ENCODE results near the gene LPIN1.

The LPIN1 gene

GRCh38 chr2:11748018-11748860, 1.8 kb downstream of the LPIN1 start:
- no peak for TF ChIP-seq EZH2phosphoT487 (IDR thresholded peaks at IDR 0.05; ENCODE audit: low read depth)
- TF ChIP-seq, protein P1, sequence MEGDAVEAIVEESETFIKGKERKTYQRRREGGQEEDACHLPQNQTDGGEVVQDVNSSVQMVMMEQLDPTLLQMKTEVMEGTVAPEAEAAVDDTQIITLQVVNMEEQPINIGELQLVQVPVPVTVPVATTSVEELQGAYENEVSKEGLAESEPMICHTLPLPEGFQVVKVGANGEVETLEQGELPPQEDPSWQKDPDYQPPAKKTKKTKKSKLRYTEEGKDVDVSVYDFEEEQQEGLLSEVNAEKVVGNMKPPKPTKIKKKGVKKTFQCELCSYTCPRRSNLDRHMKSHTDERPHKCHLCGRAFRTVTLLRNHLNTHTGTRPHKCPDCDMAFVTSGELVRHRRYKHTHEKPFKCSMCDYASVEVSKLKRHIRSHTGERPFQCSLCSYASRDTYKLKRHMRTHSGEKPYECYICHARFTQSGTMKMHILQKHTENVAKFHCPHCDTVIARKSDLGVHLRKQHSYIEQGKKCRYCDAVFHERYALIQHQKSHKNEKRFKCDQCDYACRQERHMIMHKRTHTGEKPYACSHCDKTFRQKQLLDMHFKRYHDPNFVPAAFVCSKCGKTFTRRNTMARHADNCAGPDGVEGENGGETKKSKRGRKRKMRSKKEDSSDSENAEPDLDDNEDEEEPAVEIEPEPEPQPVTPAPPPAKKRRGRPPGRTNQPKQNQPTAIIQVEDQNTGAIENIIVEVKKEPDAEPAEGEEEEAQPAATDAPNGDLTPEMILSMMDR (IDR thresholded peaks at IDR 0.05; ENCODE audit: low read depth, low read length) = no peak
- H3K36me3 ChIP-seq (replicated peaks; ENCODE audit: low read depth, low read length) = no peaks in the 10 kb centered on the region
- H2AFZ ChIP-seq (ENCODE audit: low read depth, low read length) = no peak overlapping the region
- H3K4me3 ChIP-seq (ENCODE audit: low read length) = peak overlapping the region; percentile 90
- peaks cover 56% of the 10 kb centered on the region for H3K79me2 ChIP-seq (ENCODE audit: low read length)
- H3K9me3 ChIP-seq (ENCODE audit: insufficient read depth, low read length) = no peaks in the 10 kb centered on the region
- H3K4me2 ChIP-seq (ENCODE audit: low read length) = peak overlapping the region; percentile 91
- H3K27me3 ChIP-seq (ENCODE audit: low read depth, low read length) = peaks cover 3% of the 10 kb centered on the region; the same call in 1 of the 2 replicates
- peaks cover 73% of the 10 kb centered on the region for H3K4me1 ChIP-seq (ENCODE audit: low read length)
- H4K20me1 ChIP-seq (ENCODE audit: insufficient read depth, low read length) = peaks cover 26% of the 10 kb centered on the region
- H3K27ac ChIP-seq (ENCODE audit: low read length) = no peak overlapping the region
- peak overlapping the region; percentile 79 for H3K9ac ChIP-seq (ENCODE audit: low read length)

- no peaks in the 10 kb centered on the region for H3K9me3 ChIP-seq (ENCODE audit: insufficient read depth, low read length)
- H3K9ac ChIP-seq (ENCODE audit: low read length) = peak overlapping the region; percentile 79
- no peaks in the 10 kb centered on the region for H3K36me3 ChIP-seq (replicated peaks; ENCODE audit: low read depth, low read length)
- H2AFZ ChIP-seq (ENCODE audit: low read depth, low read length) = no peak overlapping the region
- H3K4me1 ChIP-seq (ENCODE audit: low read length) = peaks cover 71% of the 10 kb centered on the region
- no peak overlapping the region for H3K27ac ChIP-seq (ENCODE audit: low read length)
- H3K27me3 ChIP-seq (ENCODE audit: low read depth, low read length) = peaks cover 3% of the 10 kb centered on the region; the same call in 1 of the 2 replicates
- H3K4me3 ChIP-seq (ENCODE audit: low read length) = peak overlapping the region; percentile 90
- TF ChIP-seq, protein P1 (IDR thresholded peaks at IDR 0.05; ENCODE audit: low read depth, low read length) = no peak
- no peak for TF ChIP-seq EZH2phosphoT487 (IDR thresholded peaks at IDR 0.05; ENCODE audit: low read depth)
- H3K4me2 ChIP-seq (ENCODE audit: low read length) = peak overlapping the region; percentile 91
- peaks cover 56% of the 10 kb centered on the region for H3K79me2 ChIP-seq (ENCODE audit: low read length)
- peaks cover 31% of the 10 kb centered on the region for H4K20me1 ChIP-seq (ENCODE audit: insufficient read depth, low read length)
Measured at GRCh38 chr2:11748861-11749645, 2.6 kb downstream of the LPIN1 start.

DNA sequence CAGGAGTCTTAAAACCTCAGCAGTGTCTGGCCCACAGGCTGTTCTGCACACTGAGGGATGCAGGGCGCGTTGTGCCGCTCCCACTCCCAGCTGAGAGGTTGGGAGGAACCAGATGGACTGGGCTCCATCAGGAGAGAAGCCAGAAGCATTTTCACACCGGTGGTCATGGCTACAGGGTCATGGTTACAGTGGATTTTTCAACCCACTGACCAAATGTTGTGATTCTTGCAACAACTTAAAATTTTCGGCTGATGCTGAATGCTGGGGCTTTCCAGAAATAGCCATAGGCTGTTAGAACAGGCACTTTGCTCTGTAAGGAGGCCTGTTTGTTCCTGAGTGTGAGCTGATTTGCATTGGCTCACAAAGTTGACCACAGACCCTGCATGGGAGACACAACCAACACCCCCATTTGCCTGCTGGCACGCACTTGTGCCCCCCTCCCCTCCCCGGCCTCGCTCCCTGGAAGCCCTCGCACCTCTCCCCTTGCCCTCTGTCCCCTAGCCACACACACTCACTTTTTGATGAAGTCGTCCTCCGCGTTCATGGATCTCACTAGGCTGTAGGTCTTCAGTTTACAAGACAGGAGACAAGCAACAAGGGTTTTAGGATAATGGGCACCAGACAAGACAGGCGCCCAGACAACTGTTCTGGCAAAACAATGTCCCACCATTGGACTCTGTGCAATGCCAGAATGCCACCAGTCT, 3.4 kb downstream of the LPIN1 start:
- Histone ChIP-seq H3K27ac (ENCODE audit: low read length) (no peak overlapping the region; the same call in 1 of the 2 replicates), H2AFZ (ENCODE audit: low read depth, low read length) (no peak overlapping the region), H3K9ac (ENCODE audit: low read length) (0 out of 2 replicates have a peak overlapping the region, but pooled peaks have one; percentile 16), H3K4me1 (ENCODE audit: low read length) (peaks cover 71% of the 10 kb centered on the region), H3K9me3 (ENCODE audit: insufficient read depth, low read length) (no peaks in the 10 kb centered on the region), H3K4me2 (ENCODE audit: low read length) (peak overlapping the region; percentile 91), H4K20me1 (ENCODE audit: insufficient read depth, low read length) (peaks cover 37% of the 10 kb centered on the region), H3K36me3 (replicated peaks; ENCODE audit: low read depth, low read length) (no peaks in the 10 kb centered on the region), H3K27me3 (ENCODE audit: low read depth, low read length) (peaks cover 3% of the 10 kb centered on the region; the same call in 1 of the 2 replicates), H3K79me2 (ENCODE audit: low read length) (peaks cover 56% of the 10 kb centered on the region), H3K4me3 (ENCODE audit: low read length) (peak overlapping the region; percentile 12; the same call in 1 of the 2 replicates)
- no peak for TF ChIP-seq EZH2phosphoT487 (IDR thresholded peaks at IDR 0.05; ENCODE audit: low read depth)
- TF ChIP-seq, protein P1 (IDR thresholded peaks at IDR 0.05; ENCODE audit: low read depth, low read length) = no peak

Measured in OCI-LY3 (cell line).